WTC11 (cell line): Measurements from ENCODE around the gene TFDP1.

Experiments used
- CREM ChIP-seq: sonication (generic); formaldehyde crosslinking; IDR thresholded peaks from 2 replicates; pipeline ENCODE4 v1.8.1; 2022; ENCODE audit warnings: mild to moderate bottlenecking, missing genetic modification reagents, moderate library complexity
- CTCF ChIP-seq: fragments of 200-600 bp; IDR thresholded peaks from 2 replicates; pipeline ENCODE4 v1.8.0; 2022; ENCODE audit warnings: antibody characterized with exemption
- ESRRA ChIP-seq: sonication (generic); formaldehyde crosslinking; IDR thresholded peaks from 2 replicates; pipeline ENCODE4 v1.8.1; 2022; ENCODE audit warnings: mild to moderate bottlenecking, missing genetic modification reagents, borderline replicate concordance
- FOXP4 ChIP-seq: sonication (generic); formaldehyde crosslinking; IDR thresholded peaks from 2 replicates; pipeline ENCODE4 v1.8.0; 2022; ENCODE audit warnings: mild to moderate bottlenecking, missing genetic modification reagents
- GABPB1 ChIP-seq: sonication (generic); formaldehyde crosslinking; IDR thresholded peaks from 2 replicates; pipeline ENCODE4 v1.8.1; 2023; ENCODE audit warnings: mild to moderate bottlenecking, missing genetic modification reagents
- JUN ChIP-seq: sonication (generic); formaldehyde crosslinking; IDR thresholded peaks from 2 replicates; pipeline ENCODE4 v1.8.0; 2023; ENCODE audit warnings: mild to moderate bottlenecking, missing genetic modification reagents
- ZBTB43 ChIP-seq: sonication (generic); formaldehyde crosslinking; IDR thresholded peaks from 2 replicates; pipeline ENCODE4 v1.8.1; 2023; ENCODE audit warnings: mild to moderate bottlenecking, missing genetic modification reagents
- TF ChIP-seq, protein P1 (sequence below): sonication (generic); formaldehyde crosslinking; IDR thresholded peaks from 2 replicates; pipeline ENCODE4 v1.8.1; 2022; ENCODE audit warnings: mild to moderate bottlenecking, moderate library complexity, missing genetic modification reagents
- TF ChIP-seq, protein P2 (sequence below): sonication (generic); formaldehyde crosslinking; IDR thresholded peaks from 2 replicates; pipeline ENCODE4 v1.8.0; 2022; ENCODE audit warnings: missing genetic modification reagents

DNA sequence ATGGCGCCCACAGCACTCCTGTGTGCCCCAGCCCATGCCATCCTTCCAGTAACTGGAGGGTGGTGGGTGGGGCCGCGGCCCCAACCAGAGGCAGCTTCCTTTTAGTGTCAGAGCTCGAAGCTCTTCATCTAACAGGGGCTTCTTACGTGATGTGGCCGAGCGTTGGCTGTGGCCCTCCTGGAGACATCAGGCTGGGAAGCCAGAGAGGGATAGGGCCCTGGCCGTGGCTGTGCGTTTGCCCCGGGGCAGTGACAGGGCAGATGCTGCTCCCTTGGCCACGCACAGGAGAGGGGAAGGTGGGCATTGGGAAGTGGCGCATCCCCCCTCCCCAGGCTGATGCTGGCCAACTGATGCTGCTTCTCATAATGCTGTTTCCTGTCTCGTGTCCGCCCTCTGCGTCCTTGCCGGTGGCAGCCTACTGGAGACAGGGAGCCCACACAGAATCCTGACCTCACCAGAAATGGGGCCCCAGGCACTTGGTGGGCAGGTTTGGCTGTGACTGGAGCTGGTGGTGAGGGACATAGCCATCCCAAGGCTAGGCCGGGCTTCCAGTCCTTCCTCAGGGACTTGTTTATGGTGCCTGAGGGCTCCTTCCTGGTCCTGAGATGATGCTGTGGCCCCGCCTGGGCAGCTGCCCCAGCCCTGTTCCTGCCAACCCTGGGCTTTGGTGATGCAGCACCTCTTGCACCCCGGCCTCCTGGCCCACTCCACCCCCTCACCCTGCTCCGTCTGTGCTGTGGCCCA is 39.1 kb downstream of the TFDP1 start:
- TF ChIP-seq, protein P1, sequence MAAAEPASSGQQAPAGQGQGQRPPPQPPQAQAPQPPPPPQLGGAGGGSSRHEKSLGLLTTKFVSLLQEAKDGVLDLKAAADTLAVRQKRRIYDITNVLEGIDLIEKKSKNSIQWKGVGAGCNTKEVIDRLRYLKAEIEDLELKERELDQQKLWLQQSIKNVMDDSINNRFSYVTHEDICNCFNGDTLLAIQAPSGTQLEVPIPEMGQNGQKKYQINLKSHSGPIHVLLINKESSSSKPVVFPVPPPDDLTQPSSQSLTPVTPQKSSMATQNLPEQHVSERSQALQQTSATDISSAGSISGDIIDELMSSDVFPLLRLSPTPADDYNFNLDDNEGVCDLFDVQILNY (CRISPR knock-in tag), result no peak
- TF ChIP-seq CTCF, result no peak
- no peak for TF ChIP-seq ESRRA (CRISPR knock-in tag)
- TF ChIP-seq, protein P2, sequence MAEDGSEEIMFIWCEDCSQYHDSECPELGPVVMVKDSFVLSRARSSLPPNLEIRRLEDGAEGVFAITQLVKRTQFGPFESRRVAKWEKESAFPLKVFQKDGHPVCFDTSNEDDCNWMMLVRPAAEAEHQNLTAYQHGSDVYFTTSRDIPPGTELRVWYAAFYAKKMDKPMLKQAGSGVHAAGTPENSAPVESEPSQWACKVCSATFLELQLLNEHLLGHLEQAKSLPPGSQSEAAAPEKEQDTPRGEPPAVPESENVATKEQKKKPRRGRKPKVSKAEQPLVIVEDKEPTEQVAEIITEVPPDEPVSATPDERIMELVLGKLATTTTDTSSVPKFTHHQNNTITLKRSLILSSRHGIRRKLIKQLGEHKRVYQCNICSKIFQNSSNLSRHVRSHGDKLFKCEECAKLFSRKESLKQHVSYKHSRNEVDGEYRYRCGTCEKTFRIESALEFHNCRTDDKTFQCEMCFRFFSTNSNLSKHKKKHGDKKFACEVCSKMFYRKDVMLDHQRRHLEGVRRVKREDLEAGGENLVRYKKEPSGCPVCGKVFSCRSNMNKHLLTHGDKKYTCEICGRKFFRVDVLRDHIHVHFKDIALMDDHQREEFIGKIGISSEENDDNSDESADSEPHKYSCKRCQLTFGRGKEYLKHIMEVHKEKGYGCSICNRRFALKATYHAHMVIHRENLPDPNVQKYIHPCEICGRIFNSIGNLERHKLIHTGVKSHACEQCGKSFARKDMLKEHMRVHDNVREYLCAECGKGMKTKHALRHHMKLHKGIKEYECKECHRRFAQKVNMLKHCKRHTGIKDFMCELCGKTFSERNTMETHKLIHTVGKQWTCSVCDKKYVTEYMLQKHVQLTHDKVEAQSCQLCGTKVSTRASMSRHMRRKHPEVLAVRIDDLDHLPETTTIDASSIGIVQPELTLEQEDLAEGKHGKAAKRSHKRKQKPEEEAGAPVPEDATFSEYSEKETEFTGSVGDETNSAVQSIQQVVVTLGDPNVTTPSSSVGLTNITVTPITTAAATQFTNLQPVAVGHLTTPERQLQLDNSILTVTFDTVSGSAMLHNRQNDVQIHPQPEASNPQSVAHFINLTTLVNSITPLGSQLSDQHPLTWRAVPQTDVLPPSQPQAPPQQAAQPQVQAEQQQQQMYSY (CRISPR knock-in tag), result no peak
- TF ChIP-seq JUN (CRISPR knock-in tag), result no peak
- no peak for TF ChIP-seq CREM (CRISPR knock-in tag)
- no peak for TF ChIP-seq FOXP4 (CRISPR knock-in tag)
- no peak for TF ChIP-seq GABPB1 (CRISPR knock-in tag)
- no peak for TF ChIP-seq ZBTB43 (CRISPR knock-in tag)
